Neural crest cell (in vitro differentiated cells): Measurements from ENCODE around the gene ZNF738. TPM values are rescaled to one million over a fixed set of nuclear protein-coding genes. Genes with fewer than 3 reads are reported as not detected.
"Not testable (repeated sequence)": the region's sequence is repeated elsewhere in the genome, so short reads cannot be mapped to it uniquely, and the experiment has no call there.

ENCODE experiments used
- DNase-seq: peaks from one replicate; pipeline ENCODE4 v3.0.0; 2021; ENCODE audit warnings: low read depth, mixed read lengths, low spot score
- H3K27ac Mint-ChIP-seq: one replicate; pipeline ENCODE4 v1.8.0; 2021; ENCODE audit warnings: mild to moderate bottlenecking, mixed read lengths; ENCODE audit not compliant: unreplicated experiment
- H3K27me3 Mint-ChIP-seq: 2 replicates; pipeline ENCODE4 v1.8.0; 2021; ENCODE audit warnings: low read depth, mild to moderate bottlenecking, mixed read lengths
- H3K36me3 Mint-ChIP-seq: 2 replicates; pipeline ENCODE4 v1.8.0; 2021; ENCODE audit warnings: low read depth, mild to moderate bottlenecking, mixed read lengths
- H3K4me1 Mint-ChIP-seq: 2 replicates; pipeline ENCODE4 v1.8.0; 2021; ENCODE audit warnings: mixed read lengths
- H3K4me3 Mint-ChIP-seq: one replicate; pipeline ENCODE4 v1.8.0; 2021; ENCODE audit warnings: mild to moderate bottlenecking, mixed read lengths
- H3K9me3 Mint-ChIP-seq: 2 replicates; pipeline ENCODE4 v1.8.0; 2021; ENCODE audit warnings: mixed read lengths
- total RNA-seq: library from RNA; stranded (reverse); gene quantifications from 2 replicates; pipeline ENCODE4 v1.2.1, GENCODE V29; 2021
- TF ChIP-seq, protein P1 (sequence below): fragments of 200-600 bp; sonication (generic); conservative IDR thresholded peaks from 2 replicates; pipeline ENCODE4 v1.5.0; 2021; ENCODE audit warnings: antibody characterized with exemption, mild to moderate bottlenecking

The ZNF738 gene
- total RNA-seq, 1 donor from 2014 or later, result 71.1 TPM

- Mint-ChIP-seq H3K36me3 (peaks cover 2% of the 10 kb centered on the region), H3K4me3 (no peak overlapping the region), H3K4me1 (no peaks in the 10 kb centered on the region), H3K27ac (no peak overlapping the region), H3K27me3 (no peaks in the 10 kb centered on the region), H3K9me3 (peaks cover 10% of the 10 kb centered on the region)
- TF ChIP-seq, protein P1, sequence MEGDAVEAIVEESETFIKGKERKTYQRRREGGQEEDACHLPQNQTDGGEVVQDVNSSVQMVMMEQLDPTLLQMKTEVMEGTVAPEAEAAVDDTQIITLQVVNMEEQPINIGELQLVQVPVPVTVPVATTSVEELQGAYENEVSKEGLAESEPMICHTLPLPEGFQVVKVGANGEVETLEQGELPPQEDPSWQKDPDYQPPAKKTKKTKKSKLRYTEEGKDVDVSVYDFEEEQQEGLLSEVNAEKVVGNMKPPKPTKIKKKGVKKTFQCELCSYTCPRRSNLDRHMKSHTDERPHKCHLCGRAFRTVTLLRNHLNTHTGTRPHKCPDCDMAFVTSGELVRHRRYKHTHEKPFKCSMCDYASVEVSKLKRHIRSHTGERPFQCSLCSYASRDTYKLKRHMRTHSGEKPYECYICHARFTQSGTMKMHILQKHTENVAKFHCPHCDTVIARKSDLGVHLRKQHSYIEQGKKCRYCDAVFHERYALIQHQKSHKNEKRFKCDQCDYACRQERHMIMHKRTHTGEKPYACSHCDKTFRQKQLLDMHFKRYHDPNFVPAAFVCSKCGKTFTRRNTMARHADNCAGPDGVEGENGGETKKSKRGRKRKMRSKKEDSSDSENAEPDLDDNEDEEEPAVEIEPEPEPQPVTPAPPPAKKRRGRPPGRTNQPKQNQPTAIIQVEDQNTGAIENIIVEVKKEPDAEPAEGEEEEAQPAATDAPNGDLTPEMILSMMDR, result no peak
- no peak for DNase-seq
These were observed 23.1 kb upstream of the ZNF738 start for GRCh38 chr19:21335721-21336120.

DNA sequence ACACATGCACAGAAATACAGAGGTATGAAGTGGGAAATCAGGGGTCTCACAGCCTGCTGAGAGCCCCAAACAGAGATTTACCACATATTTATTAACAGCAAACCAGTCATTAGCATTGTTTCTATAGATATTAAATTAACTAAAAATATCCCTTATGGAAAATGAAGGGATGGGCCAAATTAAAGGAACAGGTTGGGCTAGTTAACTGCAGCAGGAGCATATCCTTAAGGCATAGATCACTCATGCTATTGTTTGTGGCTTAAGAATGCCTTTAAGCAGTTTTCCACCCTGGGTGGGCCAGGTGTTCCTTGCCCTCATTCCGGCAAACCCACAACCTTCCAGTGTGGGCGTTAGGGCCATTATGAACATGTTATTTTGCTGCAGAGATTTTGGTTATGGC lies 14.0 kb upstream of the ZNF738 start:
- H3K4me3 Mint-ChIP-seq, H3K9me3 Mint-ChIP-seq, H3K4me1 Mint-ChIP-seq, H3K27ac Mint-ChIP-seq, DNase-seq, H3K27me3 Mint-ChIP-seq, H3K36me3 Mint-ChIP-seq: not testable (repeated sequence)

GRCh38 chr19:21352830-21353229 lies 6.0 kb upstream of the ZNF738 start:
- no peaks in the 10 kb centered on the region for H3K4me1 Mint-ChIP-seq
- no peaks in the 10 kb centered on the region for H3K27me3 Mint-ChIP-seq
- no peak overlapping the region for H3K27ac Mint-ChIP-seq
- H3K9me3 Mint-ChIP-seq, result peaks cover 18% of the 10 kb centered on the region
- no peak for DNase-seq
- H3K36me3 Mint-ChIP-seq, result peaks cover 10% of the 10 kb centered on the region
- no peak overlapping the region for H3K4me3 Mint-ChIP-seq
- TF ChIP-seq, protein P1, result no peak

- Mint-ChIP-seq H3K27ac (no peak overlapping the region), H3K4me3 (peak overlapping the region; percentile 76), H3K27me3 (peaks cover 4% of the 10 kb centered on the region), H3K4me1 (peaks cover 11% of the 10 kb centered on the region), H3K36me3 (peaks cover 73% of the 10 kb centered on the region), H3K9me3 (peaks cover 19% of the 10 kb centered on the region)
- DNase-seq, result no peak
- TF ChIP-seq, protein P1, result no peak
These were observed 3.5 kb downstream of the ZNF738 start for GRCh38 chr19:21362291-21362690.

DNA sequence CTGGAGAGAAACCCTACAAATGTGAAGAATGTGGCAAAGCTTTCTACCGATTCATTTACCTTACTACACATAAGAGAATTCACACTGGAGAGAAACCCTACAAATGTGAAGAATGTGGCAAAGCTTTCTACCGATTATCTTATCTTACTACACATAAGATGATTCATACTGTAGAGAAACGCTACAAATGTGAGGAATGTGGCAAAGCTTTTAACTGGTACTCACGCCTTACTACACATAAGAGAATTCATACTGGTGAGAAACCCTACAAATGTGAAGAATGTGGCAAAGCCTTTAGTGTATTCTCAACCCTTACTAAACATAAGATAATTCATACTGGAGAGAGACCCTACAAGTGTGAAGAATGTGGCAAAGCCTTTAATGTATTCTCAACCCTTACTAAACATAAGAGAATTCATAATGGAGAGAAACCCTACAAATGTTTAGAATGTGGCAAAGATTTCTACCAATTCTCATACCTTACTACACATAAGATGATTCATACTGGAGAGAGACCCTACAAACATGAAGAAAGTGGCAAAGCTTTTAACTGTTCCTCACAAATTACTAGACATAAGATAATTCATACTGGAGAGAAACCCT lies 25.3 kb downstream of the ZNF738 start:
- Mint-ChIP-seq H3K4me1 (no peaks in the 10 kb centered on the region), H3K4me3 (no peak overlapping the region), H3K27ac (no peak overlapping the region), H3K27me3 (no peaks in the 10 kb centered on the region), H3K36me3 (peaks cover 77% of the 10 kb centered on the region), H3K9me3 (peaks cover 42% of the 10 kb centered on the region)
- TF ChIP-seq, protein P1, result no peak
- DNase-seq, result no peak

GRCh38 chr19:21396121-21396520 lies 37.3 kb downstream of the ZNF738 start:
- H3K4me1 Mint-ChIP-seq, result peaks cover 19% of the 10 kb centered on the region
- DNase-seq, result no peak
- H3K27me3 Mint-ChIP-seq, result no peaks in the 10 kb centered on the region
- H3K9me3 Mint-ChIP-seq, result peaks cover 26% of the 10 kb centered on the region
- TF ChIP-seq, protein P1, result no peak
- H3K36me3 Mint-ChIP-seq, result peaks cover 35% of the 10 kb centered on the region
- peak overlapping the region; percentile 27 for H3K4me3 Mint-ChIP-seq
- H3K27ac Mint-ChIP-seq, result no peak overlapping the region
